GM23338 (cell line): Measurements from ENCODE around the gene SFT2D2. TPM values are rescaled to one million over a fixed set of nuclear protein-coding genes. Genes with fewer than 3 reads are reported as not detected.

ENCODE experiments used
- ATAC-seq: fragments of 200-7000 bp; cut with Tn5 transposase; 3 replicates; pipeline ENCODE4 v1.9.1; 2020
- DNase-seq: peaks from one replicate; pipeline ENCODE4 v3.0.0-alpha.2; 2015; ENCODE audit warnings: low spot score
- H2AFZ ChIP-seq: fragments of 200-600 bp; sonication (generic); 2 replicates; pipeline ENCODE4 v1.8.0; 2016; ENCODE audit warnings: antibody characterized with exemption, mild to moderate bottlenecking, moderate library complexity
- H3F3A ChIP-seq: fragments of 200-600 bp; sonication (generic); replicated peaks from 2 replicates; pipeline ENCODE4 v1.8.0; 2017; ENCODE audit warnings: antibody characterized with exemption, mixed run types, low read depth
- H3K27ac ChIP-seq: fragments of 200-600 bp; sonication (generic); 2 replicates; pipeline ENCODE4 v1.6.1; 2016; ENCODE audit warnings: low read depth
- H3K27me3 ChIP-seq: fragments of 200-600 bp; sonication (generic); 2 replicates; pipeline ENCODE4 v1.8.0; 2016; ENCODE audit warnings: mild to moderate bottlenecking, mixed run types, moderate library complexity; ENCODE audit not compliant: insufficient read depth
- H3K36me3 ChIP-seq: fragments of 200-600 bp; sonication (generic); 2 replicates; pipeline ENCODE4 v1.8.0; 2016; ENCODE audit warnings: mild to moderate bottlenecking; ENCODE audit not compliant: insufficient read depth
- H3K4me1 ChIP-seq: fragments of 200-600 bp; sonication (generic); 2 replicates; pipeline ENCODE4 v1.8.0; 2016; ENCODE audit warnings: mild to moderate bottlenecking, moderate library complexity; ENCODE audit not compliant: insufficient read depth
- H3K4me2 ChIP-seq: fragments of 200-600 bp; sonication (generic); 2 replicates; pipeline ENCODE4 v1.7.1; 2017; ENCODE audit warnings: mixed run types
- H3K4me3 ChIP-seq: fragments of 200-600 bp; sonication (generic); 2 replicates; pipeline ENCODE4 v1.6.1; 2016; ENCODE audit warnings: mixed run types
- H3K79me2 ChIP-seq: fragments of 200-600 bp; sonication (generic); replicated peaks from 2 replicates; pipeline ENCODE4 v1.8.0; 2017; ENCODE audit warnings: mild to moderate bottlenecking; ENCODE audit not compliant: insufficient read depth
- H3K9me2 ChIP-seq: fragments of 200-600 bp; sonication (generic); 2 replicates; pipeline ENCODE4 v1.8.0; 2017; ENCODE audit not compliant: insufficient read depth
- H4K20me1 ChIP-seq: fragments of 200-600 bp; sonication (generic); replicated peaks from 2 replicates; pipeline ENCODE4 v1.8.0; 2017; ENCODE audit warnings: mild to moderate bottlenecking; ENCODE audit not compliant: insufficient read depth
- H3K27ac Mint-ChIP-seq: 2 replicates; pipeline ENCODE4 v1.8.0; 2020; ENCODE audit warnings: inconsistent platforms, mild to moderate bottlenecking, moderate library complexity, mixed read lengths
- H3K27me3 Mint-ChIP-seq: 3 replicates; pipeline ENCODE4 v1.8.0; 2022; ENCODE audit warnings: low read depth, mild to moderate bottlenecking, moderate library complexity, mixed read lengths, inconsistent platforms; ENCODE audit not compliant: insufficient read depth, poor library complexity
- H3K36me3 Mint-ChIP-seq: 3 replicates; pipeline ENCODE4 v1.8.0; 2021; ENCODE audit warnings: low read depth, mild to moderate bottlenecking, inconsistent platforms, moderate library complexity, mixed read lengths
- H3K4me1 Mint-ChIP-seq: 3 replicates; pipeline ENCODE4 v1.8.0; 2020; ENCODE audit warnings: mild to moderate bottlenecking, inconsistent platforms, mixed read lengths
- H3K4me3 Mint-ChIP-seq: 3 replicates; pipeline ENCODE4 v1.8.0; 2021; ENCODE audit warnings: moderate library complexity, mild to moderate bottlenecking, inconsistent platforms, mixed read lengths
- H3K9me3 Mint-ChIP-seq: 3 replicates; pipeline ENCODE4 v1.8.0; 2020; ENCODE audit warnings: moderate library complexity, mild to moderate bottlenecking, inconsistent platforms, mixed read lengths
- CREB1 ChIP-seq: fragments of 250-450 bp; sonication (Bioruptor Pico); IDR thresholded peaks from 2 replicates; pipeline ENCODE4 v1.5.0; 2020; ENCODE audit warnings: low read depth, mild to moderate bottlenecking, moderate library complexity
- EZH2 ChIP-seq: fragments of 200-600 bp; sonication (generic); IDR thresholded peaks from one replicate; pipeline ENCODE4 v1.8.0; 2017; ENCODE audit warnings: antibody characterized with exemption, mild to moderate bottlenecking, low read depth; ENCODE audit not compliant: unreplicated experiment
- EZH2phosphoT487 ChIP-seq: fragments of 200-600 bp; sonication (generic); IDR thresholded peaks from one replicate; pipeline ENCODE4 v1.8.1; 2018; ENCODE audit warnings: antibody characterized with exemption; ENCODE audit not compliant: unreplicated experiment
- JUNB ChIP-seq: IDR thresholded peaks from one replicate; pipeline ENCODE4 v1.6.1; 2016; ENCODE audit warnings: antibody characterized with exemption; ENCODE audit not compliant: unreplicated experiment
- NANOG ChIP-seq: IDR thresholded peaks from 2 replicates; pipeline ENCODE4 v1.6.1; 2016; ENCODE audit warnings: antibody characterized with exemption, borderline replicate concordance
- POLR2AphosphoS5 ChIP-seq: IDR thresholded peaks from 2 replicates; pipeline ENCODE4 v1.6.1; 2016; ENCODE audit warnings: antibody characterized with exemption, low read depth
- STAT1 ChIP-seq: IDR thresholded peaks from one replicate; pipeline ENCODE4 v1.6.1; 2016; ENCODE audit warnings: antibody characterized with exemption; ENCODE audit not compliant: unreplicated experiment
- ZNF114 ChIP-seq: fragments of 250-450 bp; sonication (Bioruptor Pico); IDR thresholded peaks from 2 replicates; pipeline ENCODE4 v1.5.0; 2020; ENCODE audit warnings: mild to moderate bottlenecking, moderate library complexity
- ZNF331 ChIP-seq: fragments of 250-450 bp; sonication (Bioruptor Pico); IDR thresholded peaks from 2 replicates; pipeline ENCODE4 v1.5.0; 2020; ENCODE audit warnings: low read depth, mild to moderate bottlenecking, moderate library complexity
- polyA plus RNA-seq: library from polyadenylated mRNA; unstranded; fragments of >200 nt; fragmentation: Nextera tagmentation; extraction: Ambion mirVana; gene quantifications from 2 replicates; pipeline ENCODE4 v1.2.1, GENCODE V29; 2016
- total RNA-seq: library from RNA; depleted of rRNA; stranded (reverse); fragments of >200 nt; shearing (Covaris generic); gene quantifications from 2 replicates; pipeline ENCODE4 v1.2.3, GENCODE V29; 2014
- TF ChIP-seq, protein P1 (sequence below), 2 experiments: fragments of 200-600 bp in 1 of 2; sonication (generic) in 1 of 2; conservative IDR thresholded peaks; 2 replicates each; pipeline versions ENCODE4 v1.5.1 to v1.6.1; 2016 to 2017; ENCODE audit warnings: antibody characterized with exemption in 2 of 2, low read depth in 2 of 2, mild to moderate bottlenecking in 2 of 2, moderate library complexity in 1 of 2
- TF ChIP-seq, protein P2 (sequence below): fragments of 250-450 bp; sonication (Bioruptor Pico); IDR thresholded peaks from 2 replicates; pipeline ENCODE4 v1.5.0; 2020; ENCODE audit warnings: mild to moderate bottlenecking, moderate library complexity
- TF ChIP-seq, protein P3 (sequence below): IDR thresholded peaks from 2 replicates; pipeline ENCODE4 v1.6.1; 2016; ENCODE audit warnings: antibody characterized with exemption
- TF ChIP-seq, protein P4 (sequence below): IDR thresholded peaks from one replicate; pipeline ENCODE4 v1.6.1; 2018; ENCODE audit warnings: antibody characterized with exemption; ENCODE audit not compliant: unreplicated experiment

SFT2D2 gene
- total and polyA plus RNA-seq, 2 experiments from 2014 or later, result 7.6 to 27.2 TPM

DNA sequence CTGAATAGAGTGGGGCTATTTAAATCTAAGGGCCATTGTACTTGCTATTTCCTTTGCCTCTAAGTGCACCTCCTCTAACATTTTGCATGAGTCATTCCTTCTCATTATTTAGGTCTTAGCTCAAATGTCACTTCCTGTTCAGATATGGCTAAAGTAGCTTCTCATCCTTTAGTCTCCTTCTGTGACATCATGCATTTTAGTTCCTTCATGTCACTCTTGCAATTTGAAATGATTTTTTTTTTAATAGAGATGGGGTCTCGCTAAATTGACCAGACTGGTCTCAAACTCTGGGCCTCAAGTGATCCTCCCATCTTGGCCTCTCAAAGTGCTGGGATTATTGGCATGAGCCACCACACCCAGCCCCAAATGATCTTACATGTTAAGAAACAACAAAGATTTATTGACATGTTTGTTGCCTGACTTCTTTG is 61.4 kb downstream of the SFT2D2 start:
- Histone ChIP-seq H3K79me2 (no peaks in the 10 kb centered on the region), H3K36me3 (no peaks in the 10 kb centered on the region), H3K27me3 (no peaks in the 10 kb centered on the region), H3K9me2 (no peaks in the 10 kb centered on the region), H3K27ac (no peak overlapping the region), H4K20me1 (no peaks in the 10 kb centered on the region), H3K4me2 (no peak overlapping the region), H3K4me1 (peaks cover 36% of the 10 kb centered on the region), H3F3A (no peaks in the 10 kb centered on the region), H2AFZ (no peak overlapping the region), H3K4me3 (no peak overlapping the region)
- Mint-ChIP-seq H3K27ac (no peak overlapping the region), H3K36me3 (no peaks in the 10 kb centered on the region), H3K4me1 (peaks cover 35% of the 10 kb centered on the region), H3K9me3 (no peaks in the 10 kb centered on the region), H3K4me3 (no peak overlapping the region), H3K27me3 (peaks cover 5% of the 10 kb centered on the region)
- TF ChIP-seq, protein P1, sequence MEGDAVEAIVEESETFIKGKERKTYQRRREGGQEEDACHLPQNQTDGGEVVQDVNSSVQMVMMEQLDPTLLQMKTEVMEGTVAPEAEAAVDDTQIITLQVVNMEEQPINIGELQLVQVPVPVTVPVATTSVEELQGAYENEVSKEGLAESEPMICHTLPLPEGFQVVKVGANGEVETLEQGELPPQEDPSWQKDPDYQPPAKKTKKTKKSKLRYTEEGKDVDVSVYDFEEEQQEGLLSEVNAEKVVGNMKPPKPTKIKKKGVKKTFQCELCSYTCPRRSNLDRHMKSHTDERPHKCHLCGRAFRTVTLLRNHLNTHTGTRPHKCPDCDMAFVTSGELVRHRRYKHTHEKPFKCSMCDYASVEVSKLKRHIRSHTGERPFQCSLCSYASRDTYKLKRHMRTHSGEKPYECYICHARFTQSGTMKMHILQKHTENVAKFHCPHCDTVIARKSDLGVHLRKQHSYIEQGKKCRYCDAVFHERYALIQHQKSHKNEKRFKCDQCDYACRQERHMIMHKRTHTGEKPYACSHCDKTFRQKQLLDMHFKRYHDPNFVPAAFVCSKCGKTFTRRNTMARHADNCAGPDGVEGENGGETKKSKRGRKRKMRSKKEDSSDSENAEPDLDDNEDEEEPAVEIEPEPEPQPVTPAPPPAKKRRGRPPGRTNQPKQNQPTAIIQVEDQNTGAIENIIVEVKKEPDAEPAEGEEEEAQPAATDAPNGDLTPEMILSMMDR (conservative IDR thresholded peaks at IDR 0.05; ENCODE audit: low read depth in 2 of 2), result no peak
- no peak for TF ChIP-seq CREB1 (CRISPR knock-in tag)
- no peak for TF ChIP-seq STAT1
- no peak for TF ChIP-seq EZH2phosphoT487
- no peak for TF ChIP-seq ZNF331
- TF ChIP-seq ZNF114, result no peak
- TF ChIP-seq EZH2, result no peak
- no peak for TF ChIP-seq JUNB
- TF ChIP-seq, protein P2, sequence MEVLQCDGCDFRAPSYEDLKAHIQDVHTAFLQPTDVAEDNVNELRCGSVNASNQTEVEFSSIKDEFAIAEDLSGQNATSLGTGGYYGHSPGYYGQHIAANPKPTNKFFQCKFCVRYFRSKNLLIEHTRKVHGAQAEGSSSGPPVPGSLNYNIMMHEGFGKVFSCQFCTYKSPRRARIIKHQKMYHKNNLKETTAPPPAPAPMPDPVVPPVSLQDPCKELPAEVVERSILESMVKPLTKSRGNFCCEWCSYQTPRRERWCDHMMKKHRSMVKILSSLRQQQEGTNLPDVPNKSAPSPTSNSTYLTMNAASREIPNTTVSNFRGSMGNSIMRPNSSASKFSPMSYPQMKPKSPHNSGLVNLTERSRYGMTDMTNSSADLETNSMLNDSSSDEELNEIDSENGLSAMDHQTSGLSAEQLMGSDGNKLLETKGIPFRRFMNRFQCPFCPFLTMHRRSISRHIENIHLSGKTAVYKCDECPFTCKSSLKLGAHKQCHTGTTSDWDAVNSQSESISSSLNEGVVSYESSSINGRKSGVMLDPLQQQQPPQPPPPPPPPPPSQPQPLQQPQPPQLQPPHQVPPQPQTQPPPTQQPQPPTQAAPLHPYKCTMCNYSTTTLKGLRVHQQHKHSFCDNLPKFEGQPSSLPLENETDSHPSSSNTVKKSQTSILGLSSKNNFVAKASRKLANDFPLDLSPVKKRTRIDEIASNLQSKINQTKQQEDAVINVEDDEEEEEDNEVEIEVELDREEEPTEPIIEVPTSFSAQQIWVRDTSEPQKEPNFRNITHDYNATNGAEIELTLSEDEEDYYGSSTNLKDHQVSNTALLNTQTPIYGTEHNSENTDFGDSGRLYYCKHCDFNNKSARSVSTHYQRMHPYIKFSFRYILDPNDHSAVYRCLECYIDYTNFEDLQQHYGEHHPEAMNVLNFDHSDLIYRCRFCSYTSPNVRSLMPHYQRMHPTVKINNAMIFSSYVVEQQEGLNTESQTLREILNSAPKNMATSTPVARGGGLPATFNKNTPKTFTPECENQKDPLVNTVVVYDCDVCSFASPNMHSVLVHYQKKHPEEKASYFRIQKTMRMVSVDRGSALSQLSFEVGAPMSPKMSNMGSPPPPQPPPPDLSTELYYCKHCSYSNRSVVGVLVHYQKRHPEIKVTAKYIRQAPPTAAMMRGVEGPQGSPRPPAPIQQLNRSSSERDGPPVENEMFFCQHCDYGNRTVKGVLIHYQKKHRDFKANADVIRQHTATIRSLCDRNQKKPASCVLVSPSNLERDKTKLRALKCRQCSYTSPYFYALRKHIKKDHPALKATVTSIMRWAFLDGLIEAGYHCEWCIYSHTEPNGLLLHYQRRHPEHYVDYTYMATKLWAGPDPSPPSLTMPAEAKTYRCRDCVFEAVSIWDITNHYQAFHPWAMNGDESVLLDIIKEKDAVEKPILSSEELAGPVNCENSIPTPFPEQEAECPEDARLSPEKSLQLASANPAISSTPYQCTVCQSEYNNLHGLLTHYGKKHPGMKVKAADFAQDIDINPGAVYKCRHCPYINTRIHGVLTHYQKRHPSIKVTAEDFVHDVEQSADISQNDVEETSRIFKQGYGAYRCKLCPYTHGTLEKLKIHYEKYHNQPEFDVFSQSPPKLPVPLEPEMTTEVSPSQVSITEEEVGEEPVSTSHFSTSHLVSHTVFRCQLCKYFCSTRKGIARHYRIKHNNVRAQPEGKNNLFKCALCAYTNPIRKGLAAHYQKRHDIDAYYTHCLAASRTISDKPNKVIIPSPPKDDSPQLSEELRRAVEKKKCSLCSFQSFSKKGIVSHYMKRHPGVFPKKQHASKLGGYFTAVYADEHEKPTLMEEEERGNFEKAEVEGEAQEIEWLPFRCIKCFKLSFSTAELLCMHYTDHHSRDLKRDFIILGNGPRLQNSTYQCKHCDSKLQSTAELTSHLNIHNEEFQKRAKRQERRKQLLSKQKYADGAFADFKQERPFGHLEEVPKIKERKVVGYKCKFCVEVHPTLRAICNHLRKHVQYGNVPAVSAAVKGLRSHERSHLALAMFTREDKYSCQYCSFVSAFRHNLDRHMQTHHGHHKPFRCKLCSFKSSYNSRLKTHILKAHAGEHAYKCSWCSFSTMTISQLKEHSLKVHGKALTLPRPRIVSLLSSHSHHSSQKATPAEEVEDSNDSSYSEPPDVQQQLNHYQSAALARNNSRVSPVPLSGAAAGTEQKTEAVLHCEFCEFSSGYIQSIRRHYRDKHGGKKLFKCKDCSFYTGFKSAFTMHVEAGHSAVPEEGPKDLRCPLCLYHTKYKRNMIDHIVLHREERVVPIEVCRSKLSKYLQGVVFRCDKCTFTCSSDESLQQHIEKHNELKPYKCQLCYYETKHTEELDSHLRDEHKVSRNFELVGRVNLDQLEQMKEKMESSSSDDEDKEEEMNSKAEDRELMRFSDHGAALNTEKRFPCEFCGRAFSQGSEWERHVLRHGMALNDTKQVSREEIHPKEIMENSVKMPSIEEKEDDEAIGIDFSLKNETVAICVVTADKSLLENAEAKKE, result no peak
- no peak for TF ChIP-seq NANOG
- TF ChIP-seq, protein P3, sequence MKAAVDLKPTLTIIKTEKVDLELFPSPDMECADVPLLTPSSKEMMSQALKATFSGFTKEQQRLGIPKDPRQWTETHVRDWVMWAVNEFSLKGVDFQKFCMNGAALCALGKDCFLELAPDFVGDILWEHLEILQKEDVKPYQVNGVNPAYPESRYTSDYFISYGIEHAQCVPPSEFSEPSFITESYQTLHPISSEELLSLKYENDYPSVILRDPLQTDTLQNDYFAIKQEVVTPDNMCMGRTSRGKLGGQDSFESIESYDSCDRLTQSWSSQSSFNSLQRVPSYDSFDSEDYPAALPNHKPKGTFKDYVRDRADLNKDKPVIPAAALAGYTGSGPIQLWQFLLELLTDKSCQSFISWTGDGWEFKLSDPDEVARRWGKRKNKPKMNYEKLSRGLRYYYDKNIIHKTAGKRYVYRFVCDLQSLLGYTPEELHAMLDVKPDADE, result no peak
- TF ChIP-seq POLR2AphosphoS5, result no peak
- TF ChIP-seq, protein P4, sequence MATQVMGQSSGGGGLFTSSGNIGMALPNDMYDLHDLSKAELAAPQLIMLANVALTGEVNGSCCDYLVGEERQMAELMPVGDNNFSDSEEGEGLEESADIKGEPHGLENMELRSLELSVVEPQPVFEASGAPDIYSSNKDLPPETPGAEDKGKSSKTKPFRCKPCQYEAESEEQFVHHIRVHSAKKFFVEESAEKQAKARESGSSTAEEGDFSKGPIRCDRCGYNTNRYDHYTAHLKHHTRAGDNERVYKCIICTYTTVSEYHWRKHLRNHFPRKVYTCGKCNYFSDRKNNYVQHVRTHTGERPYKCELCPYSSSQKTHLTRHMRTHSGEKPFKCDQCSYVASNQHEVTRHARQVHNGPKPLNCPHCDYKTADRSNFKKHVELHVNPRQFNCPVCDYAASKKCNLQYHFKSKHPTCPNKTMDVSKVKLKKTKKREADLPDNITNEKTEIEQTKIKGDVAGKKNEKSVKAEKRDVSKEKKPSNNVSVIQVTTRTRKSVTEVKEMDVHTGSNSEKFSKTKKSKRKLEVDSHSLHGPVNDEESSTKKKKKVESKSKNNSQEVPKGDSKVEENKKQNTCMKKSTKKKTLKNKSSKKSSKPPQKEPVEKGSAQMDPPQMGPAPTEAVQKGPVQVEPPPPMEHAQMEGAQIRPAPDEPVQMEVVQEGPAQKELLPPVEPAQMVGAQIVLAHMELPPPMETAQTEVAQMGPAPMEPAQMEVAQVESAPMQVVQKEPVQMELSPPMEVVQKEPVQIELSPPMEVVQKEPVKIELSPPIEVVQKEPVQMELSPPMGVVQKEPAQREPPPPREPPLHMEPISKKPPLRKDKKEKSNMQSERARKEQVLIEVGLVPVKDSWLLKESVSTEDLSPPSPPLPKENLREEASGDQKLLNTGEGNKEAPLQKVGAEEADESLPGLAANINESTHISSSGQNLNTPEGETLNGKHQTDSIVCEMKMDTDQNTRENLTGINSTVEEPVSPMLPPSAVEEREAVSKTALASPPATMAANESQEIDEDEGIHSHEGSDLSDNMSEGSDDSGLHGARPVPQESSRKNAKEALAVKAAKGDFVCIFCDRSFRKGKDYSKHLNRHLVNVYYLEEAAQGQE, result no peak
- ATAC-seq (no peak), DNase-seq (no peak)
